Measurements from ENCODE around the gene HSF2. TPM values are rescaled to one million over a fixed set of nuclear protein-coding genes. Genes with fewer than 3 reads are reported as not detected.

HSF2 gene
- total RNA-seq, 1 experiment from 2014 or later: 19.8 TPM

GRCh38 chr6:122471107-122472021 lies 71.9 kb downstream of the HSF2 start, which contains the start of gene SERINC1 (continued):
- TF ChIP-seq REST (IDR thresholded peaks at IDR 0.05; ENCODE audit: low read depth): no peak
- TF ChIP-seq POLR2AphosphoS5 (IDR thresholded peaks at IDR 0.05; ENCODE audit: low read depth, low read length): peak; percentile 92
- no peak for TF ChIP-seq FOSL1 (IDR thresholded peaks at IDR 0.05; ENCODE audit: low read depth)
- TF ChIP-seq ELF1 (IDR thresholded peaks at IDR 0.05; ENCODE audit: borderline replicate concordance, low read depth): peak; percentile 31; the same call in 1 of the 2 replicates
- TF ChIP-seq EGR1 (IDR thresholded peaks at IDR 0.05; ENCODE audit: low read depth): no peak

GRCh38 chr6:122472022-122472340 lies 72.5 kb downstream of the HSF2 start:
- DNase-seq (ENCODE audit: low read depth, low spot score) (no peak), ATAC-seq (peak; percentile 41)
- no peaks in the 10 kb centered on the region for H3K36me3 ChIP-seq (ENCODE audit: control insufficient read depth in 1 of 2, insufficient read depth in 2 of 2, low read length in 2 of 2)
- H3K27me3 ChIP-seq (ENCODE audit: insufficient read depth, low read length): no peaks in the 10 kb centered on the region
- ChIA-PET RAD21 (ENCODE audit: low non-redundant PET in 1 of 2, low total read pairs in 2 of 2, uncharacterized antibody in 2 of 2, unreplicated experiment in 2 of 2) (interaction anchor here in 1 of 2 experiments (0.6 kb wide), 1 partner anchor 73 kb away, joined by 5 read pairs; the partner anchor contains the start of gene HSF2), POLR2A (no interaction called here), CTCF (interaction anchor here (1.2 kb wide), 1 partner anchor 368 kb away, joined by 3 read pairs; no protein-coding TSS in a partner anchor)
- peak overlapping the region; percentile 85 for H3K9ac ChIP-seq (ENCODE audit: low read length)
- H3K4me3 ChIP-seq (replicated peaks in 1 of 2; ENCODE audit: low read depth in 1 of 2, low read length in 2 of 2): peak overlapping the region; percentile 83 to 95
- peak overlapping the region; percentile 86 for H3K4me2 ChIP-seq (ENCODE audit: low read length)
- H3K4me1 ChIP-seq (ENCODE audit: control insufficient read depth in 1 of 2, insufficient read depth in 2 of 2, low read length in 2 of 2): peaks cover 2 to 10% of the 10 kb centered on the region in 2 experiments; a peak in 3 of 4 replicates
- peak overlapping the region; percentile 60 for H2AFZ ChIP-seq (ENCODE audit: low read depth, low read length, poor library complexity, severe bottlenecking)
- H3K79me2 ChIP-seq (ENCODE audit: insufficient read depth, low read length): peaks cover 46% of the 10 kb centered on the region
- intact Hi-C loops (cut with micrococcal nuclease): no loop called here
- no peaks in the 10 kb centered on the region for H3K9me2 ChIP-seq (ENCODE audit: insufficient read depth)
- no peaks in the 10 kb centered on the region for H4K20me1 ChIP-seq (ENCODE audit: insufficient read depth)
- BruUV-seq (replicated peaks): TSS peak; percentile 71
- TF ChIP-seq TCF7L2 (IDR thresholded peaks at IDR 0.05; ENCODE audit: borderline replicate concordance, extremely low read depth, insufficient read depth, insufficient read length): no peak
- TF ChIP-seq EZH2 (IDR thresholded peaks at IDR 0.05): no peak
- no peak for TF ChIP-seq ZNF274 (IDR thresholded peaks at IDR 0.05; ENCODE audit: low read depth, low read length)
- no peak for TF ChIP-seq SRF (IDR thresholded peaks at IDR 0.05; ENCODE audit: low read depth)
- no peak for TF ChIP-seq ELF1 (IDR thresholded peaks at IDR 0.05; ENCODE audit: borderline replicate concordance, low read depth)
- no peak for TF ChIP-seq FOSL1 (IDR thresholded peaks at IDR 0.05; ENCODE audit: low read depth)
- no peak for TF ChIP-seq CBX3 (IDR thresholded peaks at IDR 0.05; ENCODE audit: low read depth)
- TF ChIP-seq EZH2phosphoT487 (IDR thresholded peaks at IDR 0.05; ENCODE audit: borderline replicate concordance): no peak
- TF ChIP-seq ATF3 (IDR thresholded peaks at IDR 0.05): no peak
- no peak for TF ChIP-seq CTCF (IDR thresholded peaks at IDR 0.05 in 2 of 3, conservative IDR thresholded peaks at IDR 0.05 in 1 of 3; ENCODE audit: borderline replicate concordance in 1 of 3, insufficient read depth in 1 of 3, low read depth in 2 of 3, low read length in 2 of 3)
- no peaks in the 10 kb centered on the region for H3K9me3 ChIP-seq (ENCODE audit: control insufficient read depth in 1 of 2, insufficient read depth in 1 of 2, low read depth in 1 of 2, low read length in 2 of 2)
- H3K27ac ChIP-seq (ENCODE audit: low read depth, low read length): peak overlapping the region; percentile 50

Data from HCT116 (cell line).